Measurements from ENCODE around the gene PHLDB3.
"Not testable (repeated sequence)": the region's sequence is repeated elsewhere in the genome, so short reads cannot be mapped to it uniquely, and the experiment has no call there.

PHLDB3 gene

GRCh38 chr19:43450545-43450997 is 54.0 kb downstream of the PHLDB3 start:
- no peak overlapping the region for H3K27ac ChIP-seq
- H3K9me3 ChIP-seq (ENCODE audit: severe bottlenecking) = no peaks in the 10 kb centered on the region
- H3K4me3 ChIP-seq (ENCODE audit: low read depth, low read length) = no peak overlapping the region
- DNase-seq = no peak
- H3K36me3 ChIP-seq = no peaks in the 10 kb centered on the region
- TF ChIP-seq CTCF (IDR thresholded peaks at IDR 0.05; ENCODE audit: low read depth, low read length) = no peak
- no peaks in the 10 kb centered on the region for H3K27me3 ChIP-seq (ENCODE audit: insufficient read depth, low read depth, severe bottlenecking)

GRCh38 chr19:43447655-43448054 is 56.9 kb downstream of the PHLDB3 start:
- TF ChIP-seq CTCF (IDR thresholded peaks at IDR 0.05; ENCODE audit: low read depth, low read length) = no peak
- DNase-seq = no peak
- no peaks in the 10 kb centered on the region for H3K36me3 ChIP-seq
- H3K27ac ChIP-seq = no peak overlapping the region
- no peaks in the 10 kb centered on the region for H3K27me3 ChIP-seq (ENCODE audit: insufficient read depth, low read depth, severe bottlenecking)
- H3K4me3 ChIP-seq (ENCODE audit: low read depth, low read length) = no peak overlapping the region
- no peaks in the 10 kb centered on the region for H3K9me3 ChIP-seq (ENCODE audit: severe bottlenecking)

DNA sequence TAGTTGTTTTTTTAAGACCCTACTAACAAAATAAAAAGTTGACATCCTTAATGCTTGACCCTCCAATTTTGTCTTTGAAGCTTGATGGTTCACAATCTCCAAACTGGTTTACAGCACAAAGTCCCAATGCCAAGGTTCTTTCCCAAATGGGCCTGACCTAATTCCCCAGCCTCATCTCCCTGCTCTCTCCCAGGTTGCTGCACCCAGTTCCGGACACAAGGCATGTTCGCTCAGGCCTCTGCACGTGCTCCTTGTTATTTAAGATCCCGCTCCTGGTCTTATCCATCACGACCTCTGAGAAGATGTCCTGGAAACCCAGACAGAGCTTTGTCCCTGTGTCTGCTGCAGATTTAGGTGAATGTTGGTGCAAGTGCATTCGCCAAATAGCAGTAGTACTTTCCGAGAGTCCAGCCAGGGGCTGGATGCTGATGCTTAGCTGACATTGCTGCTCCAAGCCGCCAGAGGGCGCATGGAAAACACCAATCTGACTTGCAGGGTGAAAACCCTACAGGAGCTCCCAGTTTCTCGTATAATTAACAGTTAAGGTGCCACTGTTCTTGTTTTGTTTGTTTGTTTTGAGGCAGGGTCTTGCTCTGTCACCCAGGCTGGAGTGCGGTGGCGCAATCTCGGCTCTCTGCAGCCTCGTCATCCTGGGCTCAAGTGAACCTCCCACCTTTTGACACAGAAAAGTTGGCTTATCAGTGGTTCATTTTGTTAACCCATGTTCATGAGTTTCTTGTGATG is 57.6 kb downstream of the PHLDB3 start:
- Histone ChIP-seq H3K27ac (no peak overlapping the region), H3K4me3 (ENCODE audit: low read depth, low read length) (no peak overlapping the region), H3K27me3 (ENCODE audit: insufficient read depth, low read depth, severe bottlenecking) (no peaks in the 10 kb centered on the region), H3K9me3 (ENCODE audit: severe bottlenecking) (no peaks in the 10 kb centered on the region), H3K36me3 (no peaks in the 10 kb centered on the region)
- TF ChIP-seq CTCF (IDR thresholded peaks at IDR 0.05; ENCODE audit: low read depth, low read length) = peak; percentile 88
- peak; percentile 66 for DNase-seq

- no peaks in the 10 kb centered on the region for H3K27me3 ChIP-seq (ENCODE audit: insufficient read depth, low read depth, severe bottlenecking)
- H3K36me3 ChIP-seq = no peaks in the 10 kb centered on the region
- TF ChIP-seq CTCF (IDR thresholded peaks at IDR 0.05; ENCODE audit: low read depth, low read length) = no peak
- no peak overlapping the region for H3K27ac ChIP-seq
- H3K4me3 ChIP-seq (ENCODE audit: low read depth, low read length) = no peak overlapping the region
- H3K9me3 ChIP-seq (ENCODE audit: severe bottlenecking) = no peaks in the 10 kb centered on the region
- no peak for DNase-seq
These were observed 59.1 kb downstream of the PHLDB3 start for GRCh38 chr19:43445426-43445825.

GRCh38 chr19:43444531-43445287 is 59.8 kb downstream of the PHLDB3 start:
- DNase-seq = no peak
- no peaks in the 10 kb centered on the region for H3K9me3 ChIP-seq (ENCODE audit: severe bottlenecking)
- TF ChIP-seq CTCF (IDR thresholded peaks at IDR 0.05; ENCODE audit: low read depth, low read length) = no peak
- H3K27ac ChIP-seq = no peak overlapping the region
- no peaks in the 10 kb centered on the region for H3K36me3 ChIP-seq
- H3K27me3 ChIP-seq (ENCODE audit: insufficient read depth, low read depth, severe bottlenecking) = no peaks in the 10 kb centered on the region
- no peak overlapping the region for H3K4me3 ChIP-seq (ENCODE audit: low read depth, low read length)

DNA sequence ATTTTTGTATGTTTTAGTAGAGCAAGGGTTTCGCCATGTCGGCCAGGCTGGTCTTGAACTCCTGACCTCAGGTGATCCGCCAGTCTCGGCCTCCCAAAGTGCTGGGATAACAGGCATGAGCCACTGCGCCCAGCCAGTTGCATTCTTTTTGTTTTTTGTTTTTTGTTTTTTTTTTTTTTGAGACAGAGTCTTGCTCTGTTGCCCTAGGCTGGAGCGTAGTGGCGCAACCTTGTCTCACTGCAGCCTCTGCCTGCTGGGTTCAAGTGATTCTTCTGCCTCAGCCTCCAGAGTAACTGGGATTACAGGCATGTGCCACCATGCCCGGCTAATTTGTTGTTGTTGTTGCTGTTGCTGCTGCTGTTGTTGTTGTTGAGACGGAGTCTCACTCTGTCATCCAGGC is 60.5 kb downstream of the PHLDB3 start:
- not testable (repeated sequence) for DNase-seq; H3K4me3 ChIP-seq (ENCODE audit: low read depth, low read length); H3K36me3 ChIP-seq; H3K27me3 ChIP-seq (ENCODE audit: insufficient read depth, low read depth, severe bottlenecking); H3K9me3 ChIP-seq (ENCODE audit: severe bottlenecking); H3K27ac ChIP-seq
